GM12801 (cell line): ENCODE measurements around the gene PLCB4.

Experiments
- TF ChIP-seq, protein P1 (sequence below): IDR thresholded peaks from one replicate; pipeline ENCODE4 v1.5.1; 2011; ENCODE audit warnings: control low read depth; ENCODE audit not compliant: insufficient read length; ENCODE audit errors: extremely low read depth

PLCB4 gene

DNA sequence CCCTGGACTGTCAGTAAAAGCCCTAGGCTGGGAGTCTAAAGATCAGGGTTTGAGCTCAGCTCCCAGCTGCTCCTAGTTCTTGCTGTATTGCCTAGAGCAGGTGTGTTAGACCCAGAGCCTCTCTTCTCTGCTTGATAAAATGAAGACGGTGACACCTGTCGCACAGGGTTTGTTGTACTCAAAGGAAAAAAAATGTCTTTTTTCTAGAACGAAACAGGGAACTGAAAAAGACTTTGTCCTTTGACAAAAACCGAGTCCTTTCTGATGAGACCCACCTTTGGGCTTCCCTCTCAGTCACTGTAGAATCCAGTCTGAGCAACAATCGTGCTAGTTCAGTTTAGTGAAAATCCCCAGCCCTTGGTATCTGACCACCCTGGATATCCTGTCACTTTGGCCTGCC is 343.4 kb downstream of the PLCB4 start:
- TF ChIP-seq, protein P1, sequence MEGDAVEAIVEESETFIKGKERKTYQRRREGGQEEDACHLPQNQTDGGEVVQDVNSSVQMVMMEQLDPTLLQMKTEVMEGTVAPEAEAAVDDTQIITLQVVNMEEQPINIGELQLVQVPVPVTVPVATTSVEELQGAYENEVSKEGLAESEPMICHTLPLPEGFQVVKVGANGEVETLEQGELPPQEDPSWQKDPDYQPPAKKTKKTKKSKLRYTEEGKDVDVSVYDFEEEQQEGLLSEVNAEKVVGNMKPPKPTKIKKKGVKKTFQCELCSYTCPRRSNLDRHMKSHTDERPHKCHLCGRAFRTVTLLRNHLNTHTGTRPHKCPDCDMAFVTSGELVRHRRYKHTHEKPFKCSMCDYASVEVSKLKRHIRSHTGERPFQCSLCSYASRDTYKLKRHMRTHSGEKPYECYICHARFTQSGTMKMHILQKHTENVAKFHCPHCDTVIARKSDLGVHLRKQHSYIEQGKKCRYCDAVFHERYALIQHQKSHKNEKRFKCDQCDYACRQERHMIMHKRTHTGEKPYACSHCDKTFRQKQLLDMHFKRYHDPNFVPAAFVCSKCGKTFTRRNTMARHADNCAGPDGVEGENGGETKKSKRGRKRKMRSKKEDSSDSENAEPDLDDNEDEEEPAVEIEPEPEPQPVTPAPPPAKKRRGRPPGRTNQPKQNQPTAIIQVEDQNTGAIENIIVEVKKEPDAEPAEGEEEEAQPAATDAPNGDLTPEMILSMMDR = no peak

DNA sequence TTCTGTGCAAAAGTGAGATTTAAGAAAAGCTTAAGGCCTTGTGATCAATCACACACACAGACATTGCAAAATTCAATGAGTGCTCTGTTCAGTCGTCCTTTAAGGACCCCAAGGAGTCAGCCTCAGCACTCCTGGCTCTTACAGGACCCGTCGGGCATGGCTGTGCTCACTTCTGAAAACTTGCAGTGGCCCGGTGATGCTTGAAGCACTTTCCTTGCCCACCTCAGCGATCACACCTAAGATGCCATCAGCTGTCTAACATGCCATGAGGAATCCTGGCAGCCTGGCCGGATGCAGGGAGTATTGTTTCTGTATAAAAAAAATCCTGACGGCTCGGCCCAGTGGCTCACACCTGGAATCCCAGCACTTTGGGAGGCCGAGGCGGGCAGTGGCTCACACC is 344.1 kb downstream of the PLCB4 start:
- TF ChIP-seq, protein P1 = no peak

DNA sequence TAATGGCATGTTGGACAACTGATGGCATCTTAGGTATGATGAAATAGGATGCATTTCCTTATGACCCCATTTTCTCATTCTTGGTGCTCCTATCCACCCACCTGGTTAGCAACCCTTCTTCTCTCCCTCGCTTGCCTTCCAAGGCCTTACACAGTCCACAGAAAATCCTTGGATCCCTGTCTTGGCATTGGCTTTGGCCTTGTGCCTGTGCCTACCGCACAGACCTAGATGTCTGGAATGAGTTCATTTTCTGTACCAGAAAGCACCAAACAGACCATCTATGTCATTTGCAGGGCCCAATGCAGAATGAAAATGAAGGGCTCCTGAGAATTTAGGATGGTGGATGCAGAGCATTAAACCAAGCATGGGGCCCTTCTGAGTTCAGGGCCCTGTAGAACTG is 346.5 kb downstream of the PLCB4 start:
- TF ChIP-seq, protein P1 = no peak

DNA sequence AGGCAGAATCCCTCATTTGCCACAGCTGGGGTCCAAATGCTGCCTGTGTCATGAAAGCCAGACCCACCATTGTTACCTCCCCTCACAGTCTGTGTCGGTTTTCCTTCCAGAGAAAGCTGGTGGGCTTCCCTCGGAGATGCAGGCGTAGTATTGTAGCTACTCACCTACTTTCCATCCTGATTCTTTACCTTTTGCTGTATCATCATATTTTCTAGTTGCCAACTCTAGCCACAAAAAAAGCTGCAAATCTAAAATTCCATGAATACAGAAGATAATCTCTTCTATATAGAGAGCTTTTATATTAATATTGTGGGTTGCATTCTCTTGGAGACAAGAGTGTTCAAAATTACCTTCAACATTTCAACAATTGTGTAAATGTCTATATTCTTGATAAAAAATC is 347.5 kb downstream of the PLCB4 start:
- TF ChIP-seq, protein P1 = no peak

DNA sequence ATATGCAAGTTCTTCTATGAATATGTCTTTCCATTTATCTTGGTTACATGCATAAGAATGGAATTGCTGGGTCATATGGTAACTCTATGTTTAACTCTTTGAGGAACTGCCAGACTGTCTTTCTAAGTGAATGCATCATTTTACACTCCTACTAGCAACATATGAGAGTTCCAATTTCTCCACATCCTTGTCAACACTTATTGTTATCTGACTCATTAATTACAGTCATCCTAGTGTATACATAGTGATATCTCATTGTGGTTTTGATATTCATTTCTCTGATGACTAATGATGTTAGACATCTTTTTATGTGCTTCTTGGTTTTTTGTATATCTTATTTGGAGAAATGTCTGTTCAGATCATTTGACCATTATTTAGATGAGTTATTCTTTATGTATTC is 348.8 kb downstream of the PLCB4 start:
- TF ChIP-seq, protein P1 = no peak

DNA sequence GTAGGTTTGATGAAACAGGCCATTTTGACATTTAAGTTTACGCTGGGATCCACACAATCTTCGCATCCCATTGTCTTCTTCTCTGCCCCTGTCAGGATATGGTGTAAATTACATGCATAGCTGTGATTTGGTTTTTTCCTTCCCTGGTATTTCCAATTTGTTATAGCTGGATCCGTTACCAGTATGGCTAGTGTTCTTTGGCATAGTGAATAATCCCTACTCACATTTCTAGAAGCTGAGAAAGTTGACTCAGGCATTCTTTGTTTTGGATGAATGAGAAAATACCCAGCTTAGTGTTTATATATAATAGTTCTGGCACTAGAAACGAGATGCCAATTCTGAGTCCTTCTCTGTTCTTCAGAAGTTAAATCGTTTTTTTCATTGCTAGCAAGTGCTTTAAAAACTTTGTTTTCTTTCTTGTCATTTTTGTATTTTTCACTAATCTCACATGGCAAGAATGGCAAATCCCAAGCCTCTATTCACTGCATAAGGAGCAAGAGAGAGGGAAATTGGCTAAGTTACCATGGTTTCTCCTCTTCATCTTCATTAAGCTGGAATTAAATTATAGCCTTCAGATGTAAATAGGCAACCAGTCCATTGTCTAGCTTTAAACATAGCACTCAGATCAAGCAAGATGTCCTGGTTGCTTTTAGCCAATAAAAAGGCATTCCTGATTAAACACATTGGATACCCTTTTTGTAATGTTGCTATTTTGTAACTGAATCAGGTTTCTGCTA is 353.6 kb downstream of the PLCB4 start:
- TF ChIP-seq, protein P1 = no peak

DNA sequence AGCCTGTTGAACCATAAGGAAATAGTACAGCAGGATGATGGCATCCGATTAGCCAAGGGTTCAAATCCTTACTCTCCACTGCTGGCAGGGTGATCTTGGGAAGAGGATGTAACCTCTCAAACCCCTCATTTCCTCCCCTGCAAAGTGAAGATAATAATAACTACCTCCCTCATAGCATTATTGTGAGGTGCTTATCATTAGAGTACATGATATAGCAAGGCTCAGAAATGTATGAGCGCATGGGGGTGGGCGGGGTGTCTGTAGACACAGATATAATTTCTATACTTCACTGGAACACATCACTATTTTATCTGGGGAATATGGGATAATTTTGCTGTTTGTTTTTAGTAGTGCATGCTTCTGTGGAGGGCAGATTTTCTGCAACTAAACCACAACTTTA is 355.7 kb downstream of the PLCB4 start:
- TF ChIP-seq, protein P1 = no peak
